ENCODE results near the gene KIRREL3.

KIRREL3 gene

DNA sequence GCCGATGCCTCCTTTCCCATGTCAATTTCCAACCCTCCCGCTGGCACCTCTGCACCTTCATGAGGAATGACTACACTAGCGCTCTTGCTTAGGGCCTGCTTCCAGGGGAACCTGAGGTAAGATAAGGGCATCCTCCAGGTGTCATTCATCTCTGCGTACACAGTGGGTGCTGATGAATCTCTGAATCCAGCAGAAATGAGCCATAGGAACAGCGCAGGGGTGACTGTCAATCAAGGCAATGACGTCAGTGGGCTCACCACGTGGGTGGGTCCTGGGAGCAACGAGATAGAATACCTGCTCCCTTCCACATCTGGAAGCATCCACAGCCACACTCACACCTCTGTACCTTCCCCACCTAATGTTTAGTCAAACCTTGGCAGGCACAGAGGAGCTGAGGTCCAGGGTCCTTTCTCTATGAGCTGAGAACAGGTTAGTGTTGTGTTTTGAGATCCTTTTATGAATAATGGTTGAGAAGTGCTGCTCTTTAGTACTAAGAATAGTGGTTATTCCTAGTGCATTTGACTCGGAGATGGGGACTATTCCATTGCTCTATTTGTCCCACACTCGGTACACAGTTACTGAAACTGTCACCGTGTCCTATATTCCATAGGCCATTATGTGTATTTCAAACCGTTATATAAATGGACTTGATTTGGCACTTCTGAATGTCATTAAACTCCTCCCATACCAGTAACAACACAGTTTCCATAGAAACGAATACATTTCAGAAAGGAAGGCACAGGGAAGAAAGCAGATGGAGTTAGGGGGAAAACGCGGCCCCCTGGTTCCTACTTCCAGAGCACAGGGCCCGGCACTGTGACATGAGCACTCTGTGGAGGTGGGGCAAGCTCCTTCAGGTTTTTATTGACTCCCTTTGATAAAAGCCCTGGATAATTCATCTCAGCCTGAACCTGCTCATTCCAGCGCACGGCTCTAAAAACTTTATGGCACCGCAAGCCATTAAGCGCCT is 451.7 kb downstream of the KIRREL3 start:
- no peak for DNase-seq

DNA sequence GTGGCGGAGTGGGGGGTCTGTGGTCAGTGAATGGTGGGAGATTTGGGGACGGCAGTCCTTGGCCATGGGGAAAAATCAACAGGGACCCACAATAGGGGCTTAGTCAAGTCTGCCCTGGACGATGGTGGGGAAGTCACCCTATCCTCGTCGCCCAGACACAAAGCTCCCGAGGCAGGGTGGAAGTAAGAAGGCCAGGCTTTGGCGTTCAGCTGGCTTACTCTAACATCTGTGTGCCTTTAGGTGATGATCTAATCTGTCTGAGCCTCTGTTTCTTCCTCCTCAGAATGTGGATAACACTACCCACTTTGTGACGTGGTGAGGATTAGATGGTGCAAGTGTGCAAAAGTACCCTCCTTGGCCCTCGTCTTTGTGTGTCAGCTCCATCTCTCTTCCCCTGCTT is 452.9 kb downstream of the KIRREL3 start:
- no peak for DNase-seq

DNA sequence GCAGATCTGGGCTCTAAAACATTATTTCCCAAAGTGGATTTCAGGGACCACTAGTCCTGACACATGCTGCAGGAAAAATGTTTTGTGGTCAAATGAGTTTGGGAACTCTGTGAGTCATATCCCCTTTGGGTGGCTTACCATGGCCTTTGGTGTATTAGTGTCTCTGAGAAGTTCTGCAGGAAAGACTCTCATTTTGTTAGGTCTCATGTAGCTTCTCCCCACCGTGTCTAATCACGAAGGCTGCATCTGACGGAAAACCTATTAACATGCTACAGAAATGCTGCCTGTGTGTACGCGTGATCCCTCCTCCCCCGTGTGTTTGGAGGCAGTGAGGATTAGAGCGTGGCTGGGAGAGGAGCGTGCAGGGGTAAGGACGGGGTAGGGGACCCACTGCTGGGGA is 453.4 kb downstream of the KIRREL3 start:
- DNase-seq, result no peak

DNA sequence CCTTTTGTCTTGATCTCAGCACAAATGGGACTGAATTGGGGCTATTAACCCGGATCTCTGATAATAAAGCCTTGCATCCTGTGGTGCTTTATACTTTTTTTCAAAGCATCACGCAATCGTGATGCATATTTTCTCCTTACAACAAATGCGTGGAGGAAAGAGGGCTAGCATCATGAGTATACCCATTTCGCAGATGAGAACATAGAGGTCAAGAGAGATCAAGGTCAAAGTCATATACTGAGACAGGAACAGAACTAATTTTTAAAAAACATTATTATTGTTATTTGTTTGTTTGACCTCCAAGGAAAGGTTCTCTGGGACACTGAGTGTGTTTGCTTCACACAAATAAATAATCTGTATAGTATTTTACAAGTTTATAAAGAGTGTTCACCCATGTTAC is 453.9 kb downstream of the KIRREL3 start:
- no peak for DNase-seq

DNA sequence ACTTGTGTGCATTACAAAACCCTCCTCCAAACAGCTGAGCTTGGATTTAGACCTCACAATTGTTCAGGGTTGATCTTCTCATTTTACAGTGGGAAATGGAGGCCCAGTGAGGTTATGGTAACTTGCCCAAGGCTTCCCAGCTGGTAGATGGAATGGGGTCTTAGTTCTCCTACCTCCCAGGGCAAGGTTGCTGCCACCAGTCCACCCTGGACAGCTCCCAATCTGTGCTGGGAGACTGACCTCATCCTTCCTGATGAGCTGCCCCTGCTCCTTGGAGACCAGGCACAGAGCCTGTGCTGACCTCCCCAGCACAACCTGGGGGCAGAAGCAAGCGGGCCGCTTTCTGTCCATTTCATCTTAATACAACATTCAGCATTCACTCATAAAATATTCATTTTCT is 454.4 kb downstream of the KIRREL3 start:
- no peak for DNase-seq

DNA sequence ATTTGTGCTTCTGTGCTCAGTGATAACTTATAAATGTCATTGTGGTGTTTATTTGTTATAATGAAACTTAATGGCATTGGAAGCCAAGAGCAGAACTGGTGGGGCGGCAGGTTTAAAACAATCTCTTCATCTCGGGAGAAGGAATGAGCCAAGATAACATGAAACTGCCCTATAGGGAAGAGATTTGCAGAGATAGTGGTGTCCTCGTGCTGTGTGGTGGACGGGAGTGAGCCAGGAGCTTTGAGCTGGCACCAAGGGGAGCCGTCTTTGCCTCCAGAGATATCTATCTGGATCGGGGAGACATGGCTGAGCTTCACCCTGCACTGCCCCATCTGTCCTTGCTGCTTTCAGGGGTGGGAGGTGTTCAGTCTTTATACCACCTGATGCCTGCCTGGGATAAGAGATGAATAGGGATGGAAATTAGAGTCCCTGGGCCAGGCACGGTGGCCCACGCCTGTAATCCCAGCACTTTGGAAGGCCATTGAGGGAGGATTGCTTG is 455.5 kb downstream of the KIRREL3 start:
- DNase-seq, result no peak

DNA sequence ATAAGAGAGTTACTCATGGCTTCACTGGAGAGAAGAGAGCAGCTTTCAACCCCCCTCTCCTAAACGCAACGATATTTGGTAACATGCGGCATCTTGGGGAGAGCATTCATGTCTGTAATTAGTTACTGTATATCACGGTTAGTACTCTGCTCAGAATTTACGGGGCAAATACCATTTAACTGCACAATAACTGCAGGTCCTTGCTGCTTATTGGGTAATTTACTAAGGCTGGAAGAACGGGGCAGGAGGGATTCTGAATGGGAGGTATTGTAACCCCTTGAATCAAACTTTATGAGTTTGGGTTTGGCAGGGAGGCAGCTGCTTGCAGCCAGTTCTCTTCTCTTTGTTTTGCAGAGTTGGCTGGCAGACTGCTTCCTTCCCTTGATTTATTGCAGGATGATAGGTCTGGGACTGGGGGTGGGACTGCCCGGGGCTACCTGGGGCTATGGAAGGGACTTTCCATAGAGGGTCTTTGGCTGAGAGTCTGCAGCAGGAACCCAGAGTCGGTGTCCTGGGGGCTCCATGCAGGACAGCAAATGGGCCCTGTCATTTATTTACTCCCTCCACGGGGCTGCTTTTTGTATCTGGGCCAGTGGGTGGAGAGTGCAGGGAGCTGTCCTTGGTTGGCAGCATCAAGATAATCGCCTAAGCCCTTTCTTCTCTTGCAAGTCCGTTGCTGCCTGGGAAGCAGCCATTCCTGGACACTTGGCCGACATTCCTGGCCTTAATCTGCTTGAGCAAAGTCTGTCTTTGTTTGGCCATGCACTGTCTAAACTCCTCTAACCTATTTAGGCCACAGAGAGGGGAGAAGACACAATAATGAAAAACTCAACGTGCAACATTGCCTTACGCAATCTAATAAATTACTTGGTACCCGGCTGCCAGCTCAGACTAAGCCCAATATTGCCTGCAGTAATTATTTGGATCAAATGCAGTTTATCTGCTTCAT is 456.2 kb downstream of the KIRREL3 start:
- no peak for DNase-seq

DNA sequence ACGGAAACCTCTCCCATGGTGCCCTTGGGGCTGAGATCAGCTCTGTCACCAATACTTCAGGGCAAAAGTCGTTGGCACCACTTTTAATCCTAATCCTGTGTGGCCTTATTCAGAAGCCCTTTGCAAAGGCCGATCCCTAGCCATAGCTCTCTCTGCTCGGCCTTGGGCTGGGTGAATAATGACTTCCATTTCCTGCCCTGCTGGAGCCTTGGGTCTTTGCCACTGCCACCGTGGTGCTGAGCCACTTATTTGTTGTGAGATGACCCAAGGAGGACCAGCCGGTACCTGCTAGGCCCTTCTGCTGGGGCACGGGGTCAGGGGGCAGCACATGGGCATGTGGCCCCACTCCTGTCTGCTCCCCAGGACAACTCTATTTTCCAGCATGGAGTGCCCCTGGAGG is 456.9 kb downstream of the KIRREL3 start:
- DNase-seq, result no peak

DNA sequence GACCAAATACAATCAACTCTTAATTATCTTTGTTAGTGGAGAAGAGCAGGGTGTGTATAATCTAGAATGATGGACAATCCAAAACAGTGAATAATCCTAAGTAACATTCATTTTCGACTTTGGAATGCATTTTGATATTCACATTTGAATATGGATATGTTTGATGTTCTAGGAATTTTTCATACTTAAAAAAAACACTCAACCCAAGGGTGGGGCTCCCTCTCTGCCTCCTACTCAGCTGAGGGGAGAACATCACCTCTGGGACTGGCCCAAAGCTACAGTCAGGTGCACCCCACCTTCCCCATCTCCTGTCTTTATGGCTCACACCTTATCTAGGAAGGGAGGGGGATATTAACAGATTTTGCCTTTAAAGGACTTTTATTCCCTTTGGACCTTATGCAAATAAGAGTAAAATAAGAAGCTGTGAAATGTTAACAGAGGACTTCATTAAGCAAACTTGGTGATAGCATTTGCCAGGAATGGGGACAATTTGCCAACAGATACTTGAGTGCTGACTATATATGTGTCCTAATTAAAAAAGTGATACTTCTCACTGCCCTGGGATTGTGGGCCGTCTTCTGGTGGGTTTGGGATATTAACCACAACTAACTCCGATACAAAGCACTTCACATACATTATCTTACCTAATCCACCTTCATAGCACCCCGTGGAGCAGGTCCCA is 458.1 kb downstream of the KIRREL3 start:
- no peak for DNase-seq

DNA sequence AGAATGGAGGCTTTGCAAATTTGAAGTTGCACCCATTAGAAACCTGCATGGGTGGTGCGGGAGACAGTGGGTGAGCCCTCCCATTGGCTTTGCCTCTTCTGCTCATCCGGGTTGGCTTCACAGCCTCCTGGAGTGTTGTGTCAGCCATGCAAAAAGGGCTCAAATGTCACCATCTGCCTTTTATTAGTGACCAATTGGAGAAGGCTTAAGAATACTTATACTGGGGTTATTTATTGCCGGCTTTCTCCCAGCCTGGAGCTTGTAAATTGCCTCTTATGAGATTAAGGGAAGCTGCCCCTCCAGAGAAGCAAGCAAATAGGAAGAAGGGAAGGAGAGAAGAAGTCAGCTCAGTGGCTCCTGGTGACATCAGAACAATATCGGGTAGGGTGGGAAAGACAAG is 462.5 kb downstream of the KIRREL3 start:
- DNase-seq, result no peak

DNA sequence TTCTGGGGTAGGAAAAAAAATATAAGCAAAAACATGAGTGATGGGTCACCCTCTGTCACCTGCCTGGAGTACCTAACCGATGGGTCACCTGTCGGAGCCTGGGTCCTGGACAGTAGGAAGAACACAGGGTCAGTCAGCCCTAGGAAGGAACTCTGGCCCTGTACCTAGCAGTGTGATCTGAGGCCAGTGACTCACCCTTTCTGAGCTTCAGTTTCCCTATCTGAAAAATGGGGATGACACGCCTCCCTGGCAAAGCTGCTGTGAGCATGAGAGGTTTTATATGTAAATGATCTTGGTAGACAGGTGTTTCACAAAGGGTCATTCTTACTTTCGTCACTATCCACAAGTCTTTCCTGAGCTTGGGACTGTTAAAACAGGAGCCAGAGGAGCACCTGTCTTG is 463.1 kb downstream of the KIRREL3 start:
- DNase-seq, result no peak

DNA sequence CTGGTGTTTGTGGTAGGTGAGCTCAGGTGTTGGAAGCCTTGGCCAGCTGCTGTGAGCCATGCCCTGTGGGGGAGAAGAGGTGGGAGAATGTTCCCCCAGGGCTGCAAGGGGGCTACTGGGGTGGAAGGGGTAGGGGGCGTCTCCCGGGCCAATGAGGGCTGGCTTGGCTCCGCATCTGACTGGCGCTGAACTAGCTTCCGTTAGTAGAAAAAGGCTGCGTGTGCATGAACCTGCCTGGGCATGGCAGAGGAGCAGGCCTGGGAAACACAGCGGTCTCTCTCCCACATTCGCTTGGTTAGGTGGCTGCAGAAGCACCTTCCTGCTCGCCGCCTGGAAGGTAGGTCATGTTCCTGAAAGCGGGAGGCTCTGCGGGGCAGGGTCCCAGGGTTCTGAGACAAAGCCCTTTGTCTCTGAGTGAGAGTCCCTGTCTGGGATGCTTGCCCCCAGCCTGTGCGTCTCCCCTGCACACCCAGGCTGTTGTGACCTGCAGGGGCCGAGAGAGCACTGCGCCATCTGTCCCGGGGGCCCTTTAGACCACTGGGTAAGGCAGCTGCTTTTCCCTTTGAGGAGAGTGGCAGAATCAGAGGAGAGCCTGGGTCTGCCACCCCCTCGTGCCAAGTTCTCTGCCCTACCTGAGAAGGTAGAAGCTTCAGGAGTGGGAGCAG is 466.3 kb downstream of the KIRREL3 start:
- no peak for DNase-seq

DNA sequence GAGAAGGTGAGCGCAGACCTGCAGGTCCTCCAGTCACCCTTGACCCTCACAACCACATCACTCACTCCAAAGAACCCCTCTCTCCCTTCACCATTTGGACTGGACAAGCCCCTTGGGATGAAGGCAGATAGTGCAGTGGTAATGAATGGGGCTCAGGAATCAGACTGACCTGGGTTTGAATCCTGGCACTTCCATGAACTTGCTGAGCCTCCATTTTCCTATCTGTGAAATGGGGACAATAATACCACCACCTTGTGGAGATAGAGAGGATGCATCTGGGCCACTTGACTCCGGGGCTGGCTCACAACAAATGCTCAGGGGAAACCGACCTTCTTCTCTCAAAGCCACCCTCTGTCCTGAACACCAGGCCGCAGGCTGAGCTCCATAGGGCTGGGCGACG is 467.0 kb downstream of the KIRREL3 start:
- DNase-seq, result no peak

DNA sequence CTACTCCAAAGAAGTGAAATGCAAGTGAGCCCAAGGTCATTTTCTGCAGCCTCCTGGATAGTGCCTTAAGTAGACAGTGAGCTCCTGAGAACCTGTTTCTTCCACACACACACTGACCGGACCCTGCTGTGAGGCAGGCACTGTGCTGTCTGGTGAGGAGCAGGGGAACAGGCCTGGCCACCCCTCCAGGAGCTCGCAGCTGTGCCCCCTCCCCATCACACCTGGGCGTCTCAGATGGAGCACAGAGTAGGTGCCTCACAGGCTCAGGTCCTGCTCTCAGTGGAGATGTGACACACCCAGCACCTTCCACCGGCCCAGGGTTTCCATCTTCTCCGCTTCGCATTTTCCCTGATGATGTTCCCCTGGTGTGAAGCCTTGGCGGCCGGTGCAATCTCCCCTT is 470.2 kb downstream of the KIRREL3 start:
- DNase-seq, result no peak

DNA sequence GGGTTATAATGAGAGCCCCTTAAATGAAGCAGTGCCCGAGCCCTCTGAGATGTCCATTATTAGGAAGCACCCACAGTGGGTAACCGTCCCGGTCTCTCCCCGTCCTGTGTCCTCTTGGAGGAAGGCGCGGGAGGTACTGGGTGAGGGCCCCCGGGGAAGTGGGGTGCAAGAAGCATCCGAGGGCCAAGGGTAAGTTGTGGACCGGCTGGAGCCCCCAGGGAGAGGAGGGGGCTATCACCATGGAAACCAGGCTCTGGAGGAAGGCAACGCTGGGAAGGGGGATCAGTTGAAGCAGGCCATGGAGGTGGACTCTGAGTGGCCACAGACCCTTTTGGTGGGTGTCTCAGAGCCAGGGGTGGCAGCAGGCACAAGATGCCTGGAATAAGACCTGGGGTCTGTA is 471.5 kb downstream of the KIRREL3 start:
- DNase-seq, result no peak

DNA sequence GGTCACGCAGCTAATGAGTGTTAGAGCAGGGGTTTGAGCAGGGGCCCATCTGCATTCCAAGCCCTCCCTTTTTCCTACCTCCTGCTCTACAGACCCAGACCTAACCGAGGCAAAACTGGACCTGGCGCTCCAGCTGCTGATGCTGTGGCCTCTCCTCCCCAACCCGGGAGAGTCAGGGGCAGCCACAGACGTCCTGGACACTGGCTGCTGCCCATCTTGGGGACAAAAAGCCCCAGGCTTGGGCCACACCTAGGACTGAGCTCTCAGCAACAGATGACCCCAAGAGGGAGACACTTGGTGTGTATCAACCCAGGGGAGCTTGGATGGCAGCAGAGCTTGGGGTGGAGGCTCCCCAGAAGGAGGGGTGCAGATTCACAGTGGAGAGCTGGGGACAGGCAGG is 472.5 kb downstream of the KIRREL3 start:
- no peak for DNase-seq

DNA sequence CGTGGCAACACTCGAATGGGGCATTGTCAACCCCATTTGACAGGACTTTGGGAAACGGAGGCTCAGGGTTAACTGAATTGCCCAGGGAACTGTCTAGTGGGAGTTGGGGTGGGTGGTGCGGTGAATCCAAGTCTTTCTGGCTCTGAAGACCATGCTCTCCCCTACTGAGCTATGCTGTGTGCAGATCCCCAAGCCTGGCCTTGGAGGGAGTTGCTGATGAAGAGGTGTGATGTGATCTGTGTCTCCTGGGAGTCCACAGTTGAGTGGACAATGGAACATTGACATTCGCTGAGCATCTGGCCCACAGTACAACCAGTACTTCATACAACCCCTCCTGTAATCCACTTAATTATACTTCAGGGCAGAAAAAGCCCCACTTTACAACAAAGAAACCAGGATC is 472.9 kb downstream of the KIRREL3 start:
- no peak for DNase-seq

DNA sequence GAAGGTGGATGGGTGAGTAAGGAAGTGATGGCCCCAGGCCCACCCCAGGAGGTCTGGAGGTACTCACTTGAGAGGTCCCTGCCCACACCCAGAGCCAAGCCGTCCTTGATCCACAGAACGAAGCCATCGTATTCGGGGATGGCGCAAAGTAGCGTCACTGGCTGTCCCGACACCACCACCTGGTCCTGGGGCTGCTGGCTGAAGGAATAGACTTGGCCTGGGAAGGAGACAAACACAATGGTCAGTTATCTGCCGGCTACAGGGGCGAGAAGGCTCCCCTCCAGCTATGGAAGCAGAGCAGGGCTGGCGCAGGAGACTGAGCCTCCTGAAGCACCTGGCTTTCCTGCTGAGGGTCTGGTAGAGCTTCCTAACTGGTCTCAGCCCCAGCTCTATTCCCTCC is 474.1 kb downstream of the KIRREL3 start:
- no peak for DNase-seq

DNA sequence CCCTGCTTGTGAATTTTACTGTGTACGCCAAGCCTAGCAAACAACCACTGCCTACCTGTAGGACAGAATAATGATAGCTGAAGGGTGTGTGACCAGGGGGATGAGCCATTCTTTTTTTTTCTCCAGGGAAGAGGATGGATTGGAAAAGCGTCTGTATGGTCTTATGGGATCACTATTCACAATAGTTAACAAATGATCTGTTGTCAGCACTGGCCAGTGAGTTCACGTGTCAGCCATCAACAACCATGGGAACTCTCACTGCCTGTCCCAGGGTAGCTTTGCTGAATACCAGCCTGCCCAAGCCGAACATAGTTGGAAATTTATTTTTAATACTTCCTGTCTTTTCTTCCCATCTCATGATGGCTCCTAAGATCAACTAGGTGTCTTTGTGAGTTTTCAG is 474.9 kb downstream of the KIRREL3 start:
- no peak for DNase-seq

DNA sequence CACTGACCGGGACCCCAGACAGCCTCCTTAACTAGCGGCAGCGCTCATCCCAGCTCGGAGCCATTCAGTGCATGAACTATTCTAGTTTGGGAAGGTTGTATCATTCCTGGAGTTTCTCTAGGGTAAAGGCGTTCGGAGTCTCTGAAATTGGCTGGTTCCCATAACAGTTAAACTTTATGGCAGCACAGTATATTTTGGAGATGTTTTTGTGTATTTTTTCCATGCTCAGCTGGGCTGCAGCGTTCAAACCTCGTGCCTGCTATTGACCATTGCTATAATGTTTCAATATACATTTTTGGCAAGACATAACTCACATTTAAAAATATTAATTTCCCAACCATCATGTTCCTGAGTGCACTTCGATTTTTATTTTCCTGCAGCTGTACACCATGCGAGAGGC is 475.4 kb downstream of the KIRREL3 start:
- no peak for DNase-seq

DNA sequence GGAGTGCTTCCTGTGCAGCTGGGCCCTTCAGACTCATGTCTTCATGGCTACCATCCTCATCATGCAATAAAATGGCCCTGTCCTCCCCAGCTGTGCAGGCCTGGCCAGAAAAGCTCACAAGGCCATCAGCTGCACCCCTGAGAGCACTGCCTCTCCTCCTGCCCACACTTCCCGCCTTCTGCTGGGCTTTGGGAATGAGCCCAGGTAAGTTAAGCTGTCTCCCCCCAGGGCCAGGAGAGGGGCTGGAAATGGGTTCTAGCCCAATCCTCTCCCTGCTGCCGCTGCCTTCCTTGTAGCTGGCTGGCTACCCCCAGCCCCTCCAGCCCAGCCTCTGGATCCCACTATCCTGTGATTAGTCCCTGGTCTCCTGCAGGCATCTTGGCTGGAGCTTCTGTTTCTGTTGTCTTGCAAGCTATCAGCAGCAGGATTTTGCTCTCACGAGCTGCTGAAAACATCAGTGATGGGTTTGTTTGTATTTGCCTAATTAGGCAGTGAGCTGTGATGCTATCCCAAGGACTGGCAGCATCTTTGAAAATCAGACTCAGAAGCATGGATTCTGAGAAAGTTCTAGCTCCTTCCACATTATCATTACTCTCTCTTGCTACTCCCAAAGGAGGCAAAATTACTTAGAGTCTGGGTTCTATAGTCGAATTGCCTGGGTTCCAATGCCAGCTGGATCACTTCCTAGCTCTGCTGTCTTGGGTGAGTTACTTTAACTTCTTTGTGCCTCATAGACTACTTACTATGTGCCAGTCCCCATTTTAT is 476.9 kb downstream of the KIRREL3 start:
- DNase-seq, result no peak
